Uterus (tissue), 4 donors: ENCODE measurements around the gene ARPC2. TPM values are rescaled to one million over a fixed set of nuclear protein-coding genes. Genes with fewer than 3 reads are reported as not detected.
"Not testable (repeated sequence)": the region's sequence is repeated elsewhere in the genome, so short reads cannot be mapped to it uniquely, and the experiment has no call there.

Experiments used
- DNase-seq, 2 donors: peaks; one replicate each; pipeline ENCODE4 v3.0.0-alpha.2; 2019 to 2020
- H3K27ac ChIP-seq, 2 donors: fragments of 200-600 bp; sonication (generic); 1 replicate in 1 of 2; 2 replicates in 1 of 2; pipeline ENCODE4 v1.5.1; 2016 to 2018
- H3K27me3 ChIP-seq, 2 donors: fragments of 200-600 bp; sonication (generic); one replicate each; pipeline ENCODE4 v1.5.1; 2018 to 2019; ENCODE audit warnings: control low read depth in 1 of 2
- H3K36me3 ChIP-seq, 2 donors: fragments of 200-600 bp; sonication (generic); one replicate each; pipeline ENCODE4 v1.5.1; 2019; ENCODE audit warnings: control low read depth in 1 of 2
- H3K4me1 ChIP-seq, 2 donors: fragments of 200-600 bp; sonication (generic); one replicate each; pipeline ENCODE4 v1.5.1; 2018 to 2019; ENCODE audit warnings: control low read depth in 1 of 2
- H3K4me3 ChIP-seq, 2 donors: fragments of 200-600 bp; sonication (generic); 1 replicate in 1 of 2; 2 replicates in 1 of 2; pipeline ENCODE4 v1.5.1; 2018 to 2019; ENCODE audit warnings: mild to moderate bottlenecking in 1 of 2
- H3K9me3 ChIP-seq, 2 donors: fragments of 200-600 bp; sonication (generic); one replicate each; pipeline ENCODE4 v1.5.1; 2019; ENCODE audit warnings: control low read depth in 1 of 2
- POLR2A ChIP-seq, 2 donors: fragments of 450-650 bp; IDR thresholded peaks; one replicate each; pipeline ENCODE4 v1.6.1; 2016; ENCODE audit warnings: antibody characterized with exemption in 2 of 2, mild to moderate bottlenecking in 1 of 2, moderate library complexity in 1 of 2
- intact Hi-C: fragments of 100-400 bp; cut with DNase I; formaldehyde crosslinking; loops from one replicate; pipeline ENCODE4 v1.15.1; 2023; ENCODE audit warnings: low total_unique reads
- total RNA-seq, 4 donors: library from RNA; depleted of rRNA in 3 of 4; stranded (reverse); fragments of >200 nt in 3 of 4; gene quantifications; one replicate each; pipeline versions ENCODE4 v1.1.0 to v1.2.4, GENCODE V29; 2014 to 2023
- TF ChIP-seq, protein P1 (sequence below), 4 experiments: fragments of 200-600 bp in 2 of 4; fragments of 450-650 bp in 2 of 4; sonication (generic) in 2 of 4; IDR thresholded peaks; one replicate each; pipeline ENCODE4 v1.5.1; 2016 to 2019; ENCODE audit warnings: antibody characterized with exemption in 4 of 4, mild to moderate bottlenecking in 2 of 4, moderate library complexity in 1 of 4
- donor health status: DM: yes; HTN: yes; CAD: no.

Gene ARPC2
- total RNA-seq, result 100 to 1,000 TPM in 3 of 4 donors, 10 to 100 TPM in 1; 87.9 to 162 (median 159) TPM

GRCh38 chr2:218216674-218217359, at the start of gene ARPC2:
TSS of gene ARPC2 (plus strand) at chr2:218217189. CDS start at chr2:218217471, 282 bp downstream.
- TF ChIP-seq, protein P1, sequence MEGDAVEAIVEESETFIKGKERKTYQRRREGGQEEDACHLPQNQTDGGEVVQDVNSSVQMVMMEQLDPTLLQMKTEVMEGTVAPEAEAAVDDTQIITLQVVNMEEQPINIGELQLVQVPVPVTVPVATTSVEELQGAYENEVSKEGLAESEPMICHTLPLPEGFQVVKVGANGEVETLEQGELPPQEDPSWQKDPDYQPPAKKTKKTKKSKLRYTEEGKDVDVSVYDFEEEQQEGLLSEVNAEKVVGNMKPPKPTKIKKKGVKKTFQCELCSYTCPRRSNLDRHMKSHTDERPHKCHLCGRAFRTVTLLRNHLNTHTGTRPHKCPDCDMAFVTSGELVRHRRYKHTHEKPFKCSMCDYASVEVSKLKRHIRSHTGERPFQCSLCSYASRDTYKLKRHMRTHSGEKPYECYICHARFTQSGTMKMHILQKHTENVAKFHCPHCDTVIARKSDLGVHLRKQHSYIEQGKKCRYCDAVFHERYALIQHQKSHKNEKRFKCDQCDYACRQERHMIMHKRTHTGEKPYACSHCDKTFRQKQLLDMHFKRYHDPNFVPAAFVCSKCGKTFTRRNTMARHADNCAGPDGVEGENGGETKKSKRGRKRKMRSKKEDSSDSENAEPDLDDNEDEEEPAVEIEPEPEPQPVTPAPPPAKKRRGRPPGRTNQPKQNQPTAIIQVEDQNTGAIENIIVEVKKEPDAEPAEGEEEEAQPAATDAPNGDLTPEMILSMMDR (IDR thresholded peaks at IDR 0.05), result peak in 3 of 4 experiments; percentile 26 to 81 (median 51)
- peak; percentile 87 to 88 for TF ChIP-seq POLR2A (IDR thresholded peaks at IDR 0.05)
- peaks cover 11 to 19% of the 10 kb centered on the region in 2 donors for H3K4me1 ChIP-seq
- intact Hi-C loops, result loop anchor here (10.0 kb wide), 1 partner anchor 48 kb away; the partner anchor contains the start of gene GPBAR1
- no peaks in the 10 kb centered on the region for H3K27me3 ChIP-seq
- DNase-seq, result peak; percentile 90 to 95
- H3K4me3 ChIP-seq, result peak within 1 kb of the TSS; percentile 96 to 100
- no peaks in the 10 kb centered on the region for H3K9me3 ChIP-seq
- H3K36me3 ChIP-seq, result no peaks in the 10 kb centered on the region
- peak within 1 kb of the TSS; percentile 92 to 94 for H3K27ac ChIP-seq

DNA sequence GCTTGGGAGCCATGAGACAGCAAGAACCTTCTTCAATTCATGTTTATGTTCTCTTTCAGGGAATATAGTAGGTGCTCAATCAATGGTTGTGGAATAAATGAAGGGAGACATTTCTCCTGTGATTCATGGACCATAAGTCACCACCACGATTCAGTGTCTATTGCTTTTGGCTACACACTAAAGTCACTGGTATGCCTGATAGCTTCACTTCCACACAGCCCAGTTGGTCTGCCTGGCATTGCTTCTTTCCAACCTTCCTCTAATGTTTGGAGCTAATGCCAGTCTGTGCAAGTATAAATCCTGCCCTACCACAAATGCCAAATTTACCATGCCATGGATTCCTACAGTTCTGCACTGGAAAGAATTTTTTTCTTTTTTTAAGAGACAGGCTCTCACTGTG, 49.0 kb upstream of the ARPC2 start:
- no peaks in the 10 kb centered on the region for H3K27me3 ChIP-seq
- no peak for TF ChIP-seq POLR2A (IDR thresholded peaks at IDR 0.05)
- no peaks in the 10 kb centered on the region for H3K36me3 ChIP-seq
- no peaks in the 10 kb centered on the region for H3K4me1 ChIP-seq
- DNase-seq, result no peak
- H3K4me3 ChIP-seq, result no peak overlapping the region
- intact Hi-C loops, result no loop called here
- no peak overlapping the region for H3K27ac ChIP-seq
- H3K9me3 ChIP-seq, result no peaks in the 10 kb centered on the region

DNA sequence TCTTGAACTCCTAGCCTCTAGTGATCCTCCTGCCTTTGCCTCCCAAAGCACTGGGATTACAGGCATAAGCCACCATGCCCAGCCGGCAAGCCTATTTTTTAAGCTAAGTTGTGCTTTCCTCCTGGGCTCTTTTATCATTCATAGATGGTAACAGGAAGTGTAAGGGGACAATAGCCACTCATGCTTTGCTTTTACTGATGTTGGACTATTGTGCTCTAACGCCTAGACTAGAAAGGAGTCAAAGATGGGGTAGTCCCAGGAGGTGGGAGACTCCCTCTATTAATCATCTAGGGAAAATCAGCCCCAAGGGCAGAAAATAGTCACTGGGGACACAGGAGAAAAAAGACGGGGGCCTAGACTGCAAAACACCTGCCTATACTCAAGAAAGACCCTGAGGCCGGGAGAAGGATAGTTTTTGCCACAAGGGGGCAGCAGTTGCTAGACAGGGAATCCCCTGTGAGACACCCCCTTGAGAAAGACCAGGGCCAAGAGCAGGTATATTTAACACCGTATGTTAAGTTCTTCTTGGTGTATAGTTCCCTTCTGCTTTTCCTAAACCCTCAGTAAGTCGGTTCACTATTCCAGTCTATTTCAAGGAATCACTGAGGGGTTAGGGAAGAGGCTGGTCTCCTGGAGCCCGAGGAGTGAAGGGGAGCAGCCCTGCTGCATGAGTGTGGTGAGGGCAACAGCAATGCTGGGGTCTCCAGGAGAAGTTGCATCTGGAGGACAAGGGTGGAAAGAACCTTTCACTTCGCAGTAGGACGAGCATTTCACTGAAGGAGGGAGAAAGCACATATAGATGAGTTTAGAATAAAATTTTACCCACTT, 48.1 kb upstream of the ARPC2 start:
- H3K4me3 ChIP-seq, result no peak overlapping the region
- TF ChIP-seq, protein P1 (IDR thresholded peaks at IDR 0.05), result peak; percentile 41 to 55 (median 48)
- no peak for TF ChIP-seq POLR2A (IDR thresholded peaks at IDR 0.05)
- H3K36me3 ChIP-seq, result no peaks in the 10 kb centered on the region
- H3K27me3 ChIP-seq, result no peaks in the 10 kb centered on the region
- H3K27ac ChIP-seq, result no peak overlapping the region
- intact Hi-C loops, result no loop called here
- DNase-seq, result peak; percentile 39 to 56
- H3K9me3 ChIP-seq, result no peaks in the 10 kb centered on the region
- no peaks in the 10 kb centered on the region for H3K4me1 ChIP-seq

DNA sequence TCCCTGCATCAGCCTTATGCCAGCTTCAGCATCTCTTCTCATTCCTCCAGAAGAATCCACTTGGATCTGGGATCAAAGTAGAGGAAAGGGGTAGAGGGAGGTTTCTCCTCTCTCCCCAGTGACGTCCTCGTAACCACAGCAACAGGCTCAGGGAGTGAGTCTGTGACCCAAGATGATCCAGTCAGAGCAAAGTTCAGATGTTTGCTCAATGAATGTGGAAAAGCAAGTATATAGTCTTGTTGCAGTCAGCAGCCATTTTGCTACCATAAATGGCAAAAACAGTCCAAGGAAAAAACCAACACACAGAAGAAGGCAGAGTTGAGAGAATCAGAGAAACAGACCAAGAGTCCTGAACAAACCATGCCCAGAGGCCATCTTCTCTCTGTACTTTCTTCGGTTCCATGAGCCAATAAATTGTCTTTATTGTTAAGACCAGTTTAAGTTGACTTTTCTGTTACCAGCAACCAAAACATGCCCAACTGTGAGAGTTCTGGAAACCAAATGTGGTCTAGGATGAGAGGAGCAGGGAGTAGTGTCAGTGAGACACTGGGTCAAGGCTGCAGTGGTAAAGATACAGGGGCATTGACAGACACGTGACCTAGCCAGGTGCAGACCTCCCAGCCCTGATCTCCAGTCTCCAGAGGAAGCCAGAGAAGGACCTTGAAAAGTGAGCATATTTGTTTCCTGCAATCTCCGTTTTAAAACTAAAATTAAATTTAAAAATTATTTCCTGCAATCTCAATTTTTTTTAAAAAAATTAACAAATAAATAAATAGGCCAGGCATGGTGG, 47.0 kb upstream of the ARPC2 start:
- no peaks in the 10 kb centered on the region for H3K4me1 ChIP-seq
- no peaks in the 10 kb centered on the region for H3K27me3 ChIP-seq
- H3K4me3 ChIP-seq, result no peak overlapping the region
- DNase-seq, result no peak
- intact Hi-C loops, result no loop called here
- H3K9me3 ChIP-seq, result no peaks in the 10 kb centered on the region
- H3K27ac ChIP-seq, result no peak overlapping the region
- TF ChIP-seq POLR2A (IDR thresholded peaks at IDR 0.05), result no peak
- TF ChIP-seq, protein P1 (IDR thresholded peaks at IDR 0.05), result no peak
- no peaks in the 10 kb centered on the region for H3K36me3 ChIP-seq

DNA sequence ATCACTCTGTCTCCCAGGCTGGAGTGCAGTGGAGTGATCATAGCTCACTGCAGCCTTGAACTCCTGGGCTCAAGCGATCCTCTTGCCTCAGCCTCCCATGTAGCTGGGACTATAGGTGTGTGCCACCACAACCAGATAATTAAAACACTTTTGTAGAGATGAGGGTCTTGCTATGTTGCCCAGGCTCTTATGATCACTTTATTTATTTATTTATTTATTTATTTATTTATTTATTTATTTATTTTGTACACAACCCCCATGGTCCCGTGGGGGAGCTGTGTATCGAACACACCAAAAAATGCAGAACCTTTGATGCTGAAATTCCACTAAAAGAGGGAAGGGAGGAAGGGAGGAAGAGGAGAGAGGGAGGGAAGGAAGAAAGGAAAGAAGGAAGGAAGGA, 45.2 kb upstream of the ARPC2 start:
- H3K27ac ChIP-seq, H3K36me3 ChIP-seq, H3K27me3 ChIP-seq, H3K9me3 ChIP-seq, H3K4me1 ChIP-seq, intact Hi-C loops, DNase-seq, H3K4me3 ChIP-seq: not testable (repeated sequence)
